Measurements from ENCODE around the gene EXOC4. TPM values are rescaled to one million over a fixed set of nuclear protein-coding genes. Genes with fewer than 3 reads are reported as not detected.

The EXOC4 gene
- total and polyA plus RNA-seq, 2 of the 13 experiments (the other 11 are each of a cell fraction or from before 2014, with no cell fraction given), result 22.5 to 39.0 TPM

DNA sequence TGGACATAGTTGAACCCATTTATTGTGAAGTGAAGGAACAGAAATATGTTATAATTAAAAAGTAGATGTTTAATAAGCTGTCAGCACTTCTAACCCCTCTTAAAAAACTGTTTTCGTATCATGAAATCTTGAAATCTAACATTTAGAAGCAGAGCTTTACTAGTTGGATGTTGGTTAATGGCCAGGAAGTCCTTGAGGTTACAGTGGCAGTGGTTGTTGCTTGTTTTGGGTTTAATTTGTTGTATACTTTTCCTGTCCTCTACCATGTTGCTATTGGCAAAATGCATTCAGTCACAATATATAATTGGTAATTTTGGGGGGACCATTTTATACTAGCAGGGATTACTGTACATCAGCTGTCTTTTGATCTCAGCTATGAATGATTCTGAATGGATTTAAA is 60.7 kb downstream of the EXOC4 start (continued):
- TF ChIP-seq MTA3 (CRISPR knock-in tag; IDR thresholded peaks at IDR 0.05), result no peak

DNA sequence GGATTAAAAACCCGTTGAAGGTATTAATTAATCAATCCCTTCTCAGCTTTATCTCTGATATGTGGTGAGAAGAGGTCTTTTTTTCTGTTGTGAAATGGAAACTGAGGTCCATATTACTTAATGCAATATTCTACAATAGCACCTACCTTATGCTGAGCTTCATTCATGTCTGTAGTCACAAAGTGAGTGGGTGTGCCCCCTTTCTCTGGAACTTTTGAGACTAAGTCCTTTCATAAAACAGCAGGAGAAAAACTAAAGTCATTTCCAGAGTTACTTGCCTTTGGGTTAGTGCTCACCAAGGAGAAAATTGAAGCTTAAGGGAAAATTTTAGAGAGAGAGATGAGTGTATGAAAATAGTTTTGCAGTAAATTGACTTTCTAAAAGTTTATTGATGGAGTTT is 61.2 kb downstream of the EXOC4 start:
- Histone ChIP-seq H3K27ac (ENCODE audit: extremely low read length, insufficient read depth, low read length) (no peak overlapping the region), H3K27me3 (ENCODE audit: control insufficient read depth in 1 of 2, insufficient read depth in 2 of 2, low read length in 2 of 2) (no peaks in the 10 kb centered on the region), H2AFZ (ENCODE audit: low read length) (no peak overlapping the region), H3K4me1 (ENCODE audit: insufficient read depth, low read length) (no peaks in the 10 kb centered on the region), H3K36me3 (replicated peaks in 1 of 2; ENCODE audit: control insufficient read depth in 1 of 2, insufficient read depth in 2 of 2, low read length in 2 of 2) (no peaks in the 10 kb centered on the region; a peak in 2 of 5 replicates), H3K9me3 (ENCODE audit: low read length) (no peaks in the 10 kb centered on the region), H3K9ac (ENCODE audit: insufficient read depth, low read depth, low read length) (no peak overlapping the region), H3K4me2 (ENCODE audit: low read depth, low read length) (no peak overlapping the region), H3K79me2 (ENCODE audit: insufficient read depth, low read length) (no peaks in the 10 kb centered on the region), H4K20me1 (ENCODE audit: insufficient read depth, low read length) (no peaks in the 10 kb centered on the region), H3K4me3 (replicated peaks in 1 of 3; ENCODE audit: insufficient read depth in 1 of 3, low read depth in 2 of 3, low read length in 3 of 3) (no peak overlapping the region)
- DNase-seq (ENCODE audit: low spot score) (no peak), FAIRE-seq (no peak), ATAC-seq (no peak)
- in situ Hi-C loops (cut with HindIII; ENCODE audit: extremely low pct_ligation_motif_present, low pct_unique_long_range_greater_than_20kb) (no loop called here), intact Hi-C loops (cut with micrococcal nuclease; ENCODE audit: unreplicated experiment) (no loop called here)
- POLR2A ChIA-PET, result no interaction called here
- no TSS peak for BruUV-seq (replicated peaks)
- WGBS (ENCODE audit: low lambda C conversion rate), result 89% methylated on average over 1 of the region's 1 CpG
- CTCF ChIA-PET (ENCODE audit: low intra/inter-chr PET ratio, low total read pairs), result no interaction called here
- TF ChIP-seq HMG20A (CRISPR knock-in tag; IDR thresholded peaks at IDR 0.05; ENCODE audit: borderline replicate concordance) (no peak), ZNF780A (CRISPR knock-in tag; IDR thresholded peaks at IDR 0.05) (no peak), MAF1 (CRISPR knock-in tag; IDR thresholded peaks at IDR 0.05; ENCODE audit: borderline replicate concordance) (no peak), SP2 (CRISPR knock-in tag; IDR thresholded peaks at IDR 0.05) (no peak), ZSCAN31 (CRISPR knock-in tag; IDR thresholded peaks at IDR 0.05; ENCODE audit: low read depth) (no peak), ZNF530 (CRISPR knock-in tag; IDR thresholded peaks at IDR 0.05; ENCODE audit: low read depth) (no peak), KAT7 (CRISPR knock-in tag; IDR thresholded peaks at IDR 0.05; ENCODE audit: borderline replicate concordance) (no peak), ZFP90 (CRISPR knock-in tag; IDR thresholded peaks at IDR 0.05; ENCODE audit: borderline replicate concordance) (no peak), ZKSCAN1 (IDR thresholded peaks at IDR 0.05; ENCODE audit: low read length) (no peak), ZNF841 (CRISPR knock-in tag; IDR thresholded peaks at IDR 0.05; ENCODE audit: borderline replicate concordance) (no peak), MZF1 (CRISPR knock-in tag; IDR thresholded peaks at IDR 0.05; ENCODE audit: borderline replicate concordance) (no peak)
- TF ChIP-seq, protein P1, sequence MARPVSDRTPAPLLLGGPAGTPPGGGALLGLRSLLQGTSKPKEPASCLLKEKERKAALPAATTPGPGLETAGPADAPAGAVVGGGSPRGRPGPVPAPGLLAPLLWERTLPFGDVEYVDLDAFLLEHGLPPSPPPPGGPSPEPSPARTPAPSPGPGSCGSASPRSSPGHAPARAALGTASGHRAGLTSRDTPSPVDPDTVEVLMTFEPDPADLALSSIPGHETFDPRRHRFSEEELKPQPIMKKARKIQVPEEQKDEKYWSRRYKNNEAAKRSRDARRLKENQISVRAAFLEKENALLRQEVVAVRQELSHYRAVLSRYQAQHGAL (CRISPR knock-in tag; IDR thresholded peaks at IDR 0.05; ENCODE audit: not compliant biosample characterization), result no peak
- TF ChIP-seq, protein P2, sequence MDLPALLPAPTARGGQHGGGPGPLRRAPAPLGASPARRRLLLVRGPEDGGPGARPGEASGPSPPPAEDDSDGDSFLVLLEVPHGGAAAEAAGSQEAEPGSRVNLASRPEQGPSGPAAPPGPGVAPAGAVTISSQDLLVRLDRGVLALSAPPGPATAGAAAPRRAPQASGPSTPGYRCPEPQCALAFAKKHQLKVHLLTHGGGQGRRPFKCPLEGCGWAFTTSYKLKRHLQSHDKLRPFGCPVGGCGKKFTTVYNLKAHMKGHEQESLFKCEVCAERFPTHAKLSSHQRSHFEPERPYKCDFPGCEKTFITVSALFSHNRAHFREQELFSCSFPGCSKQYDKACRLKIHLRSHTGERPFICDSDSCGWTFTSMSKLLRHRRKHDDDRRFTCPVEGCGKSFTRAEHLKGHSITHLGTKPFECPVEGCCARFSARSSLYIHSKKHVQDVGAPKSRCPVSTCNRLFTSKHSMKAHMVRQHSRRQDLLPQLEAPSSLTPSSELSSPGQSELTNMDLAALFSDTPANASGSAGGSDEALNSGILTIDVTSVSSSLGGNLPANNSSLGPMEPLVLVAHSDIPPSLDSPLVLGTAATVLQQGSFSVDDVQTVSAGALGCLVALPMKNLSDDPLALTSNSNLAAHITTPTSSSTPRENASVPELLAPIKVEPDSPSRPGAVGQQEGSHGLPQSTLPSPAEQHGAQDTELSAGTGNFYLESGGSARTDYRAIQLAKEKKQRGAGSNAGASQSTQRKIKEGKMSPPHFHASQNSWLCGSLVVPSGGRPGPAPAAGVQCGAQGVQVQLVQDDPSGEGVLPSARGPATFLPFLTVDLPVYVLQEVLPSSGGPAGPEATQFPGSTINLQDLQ (CRISPR knock-in tag; IDR thresholded peaks at IDR 0.05), result no peak
- TF ChIP-seq, protein P3, sequence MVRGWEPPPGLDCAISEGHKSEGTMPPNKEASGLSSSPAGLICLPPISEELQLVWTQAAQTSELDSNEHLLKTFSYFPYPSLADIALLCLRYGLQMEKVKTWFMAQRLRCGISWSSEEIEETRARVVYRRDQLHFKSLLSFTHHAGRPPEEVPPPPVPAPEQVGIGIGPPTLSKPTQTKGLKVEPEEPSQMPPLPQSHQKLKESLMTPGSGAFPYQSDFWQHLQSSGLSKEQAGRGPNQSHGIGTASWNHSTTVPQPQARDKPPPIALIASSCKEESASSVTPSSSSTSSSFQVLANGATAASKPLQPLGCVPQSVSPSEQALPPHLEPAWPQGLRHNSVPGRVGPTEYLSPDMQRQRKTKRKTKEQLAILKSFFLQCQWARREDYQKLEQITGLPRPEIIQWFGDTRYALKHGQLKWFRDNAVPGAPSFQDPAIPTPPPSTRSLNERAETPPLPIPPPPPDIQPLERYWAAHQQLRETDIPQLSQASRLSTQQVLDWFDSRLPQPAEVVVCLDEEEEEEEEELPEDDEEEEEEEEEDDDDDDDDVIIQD (CRISPR knock-in tag; IDR thresholded peaks at IDR 0.05; ENCODE audit: low read depth), result no peak
- TF ChIP-seq, protein P4, sequence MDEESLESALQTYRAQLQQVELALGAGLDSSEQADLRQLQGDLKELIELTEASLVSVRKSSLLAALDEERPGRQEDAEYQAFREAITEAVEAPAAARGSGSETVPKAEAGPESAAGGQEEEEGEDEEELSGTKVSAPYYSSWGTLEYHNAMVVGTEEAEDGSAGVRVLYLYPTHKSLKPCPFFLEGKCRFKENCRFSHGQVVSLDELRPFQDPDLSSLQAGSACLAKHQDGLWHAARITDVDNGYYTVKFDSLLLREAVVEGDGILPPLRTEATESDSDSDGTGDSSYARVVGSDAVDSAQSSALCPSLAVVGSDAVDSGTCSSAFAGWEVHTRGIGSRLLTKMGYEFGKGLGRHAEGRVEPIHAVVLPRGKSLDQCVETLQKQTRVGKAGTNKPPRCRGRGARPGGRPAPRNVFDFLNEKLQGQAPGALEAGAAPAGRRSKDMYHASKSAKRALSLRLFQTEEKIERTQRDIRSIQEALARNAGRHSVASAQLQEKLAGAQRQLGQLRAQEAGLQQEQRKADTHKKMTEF (CRISPR knock-in tag; IDR thresholded peaks at IDR 0.05), result no peak
- TF ChIP-seq, protein P5, sequence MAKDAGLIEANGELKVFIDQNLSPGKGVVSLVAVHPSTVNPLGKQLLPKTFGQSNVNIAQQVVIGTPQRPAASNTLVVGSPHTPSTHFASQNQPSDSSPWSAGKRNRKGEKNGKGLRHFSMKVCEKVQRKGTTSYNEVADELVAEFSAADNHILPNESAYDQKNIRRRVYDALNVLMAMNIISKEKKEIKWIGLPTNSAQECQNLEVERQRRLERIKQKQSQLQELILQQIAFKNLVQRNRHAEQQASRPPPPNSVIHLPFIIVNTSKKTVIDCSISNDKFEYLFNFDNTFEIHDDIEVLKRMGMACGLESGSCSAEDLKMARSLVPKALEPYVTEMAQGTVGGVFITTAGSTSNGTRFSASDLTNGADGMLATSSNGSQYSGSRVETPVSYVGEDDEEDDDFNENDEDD (CRISPR knock-in tag; IDR thresholded peaks at IDR 0.05; ENCODE audit: borderline replicate concordance), result no peak

Measured in HepG2 (cell line).